ENCODE measurements around the gene BLM. TPM values are rescaled to one million over a fixed set of nuclear protein-coding genes. Genes with fewer than 3 reads are reported as not detected.

Gene BLM
- total RNA-seq, 1 donor, result 5.8 TPM

- Histone ChIP-seq H3K4me3 (ENCODE audit: low read length) (no peak overlapping the region), H3K27me3 (ENCODE audit: insufficient read depth, low read length) (no peaks in the 10 kb centered on the region), H3K9me3 (ENCODE audit: low read depth, low read length) (no peaks in the 10 kb centered on the region), H3K4me1 (ENCODE audit: insufficient read depth, low read length) (peaks cover 70% of the 10 kb centered on the region)
Measured at GRCh38 chr15:90864507-90864906, 147.4 kb downstream of the BLM start.

- Histone ChIP-seq H3K4me3 (ENCODE audit: low read length) (no peak overlapping the region), H3K9me3 (ENCODE audit: low read depth, low read length) (no peaks in the 10 kb centered on the region), H3K27me3 (ENCODE audit: insufficient read depth, low read length) (no peaks in the 10 kb centered on the region), H3K4me1 (ENCODE audit: insufficient read depth, low read length) (peaks cover 70% of the 10 kb centered on the region)
Measured at GRCh38 chr15:90865702-90866101, 148.6 kb downstream of the BLM start.

Other genes with a start within 250 kb of the BLM start
- gene CRTC3, start 187.4 kb upstream of the BLM start, total RNA-seq, result 58.2 TPM
- 66.7 TPM for gene FURIN, start 151.2 kb downstream of the BLM start, total RNA-seq
- gene FES, start 167.2 kb downstream of the BLM start, total RNA-seq, result 27.9 TPM
- 38.8 TPM for gene MAN2A2, start 186.0 kb downstream of the BLM start, total RNA-seq
- 5.0 TPM for gene HDDC3, start 215.2 kb downstream of the BLM start, total RNA-seq
- 14.4 TPM for gene UNC45A, start 217.9 kb downstream of the BLM start, total RNA-seq
- 1.3 TPM for gene RCCD1, start 237.5 kb downstream of the BLM start, total RNA-seq